Kasumi-1 (cell line): Measurements from ENCODE around the gene UST.
"Not testable (repeated sequence)": the region's sequence is repeated elsewhere in the genome, so short reads cannot be mapped to it uniquely, and the experiment has no call there.

Source experiments
- DNase-seq, 2 experiments: peaks; one replicate each; lab custom pipeline; 2025; lab: John Stamatoyannopoulos, UW

The UST gene

DNA sequence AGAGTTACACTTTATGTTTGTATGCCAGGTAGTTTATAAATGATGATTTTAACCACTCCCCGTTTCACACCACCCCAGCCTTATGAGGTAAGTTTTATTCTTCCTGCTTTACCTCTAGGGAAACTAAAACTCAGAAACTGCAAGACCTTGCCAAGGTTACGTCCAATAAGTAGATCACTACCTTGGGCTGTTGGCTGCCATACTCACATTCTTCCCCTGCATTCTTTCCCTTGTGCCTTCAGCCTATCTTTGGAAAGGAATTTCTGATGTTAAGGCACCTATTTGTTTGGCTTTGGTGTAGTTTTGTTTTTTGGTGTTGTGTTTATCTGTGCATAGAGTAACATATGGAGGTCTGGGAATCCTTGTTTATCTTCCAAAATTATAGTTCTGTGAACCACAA lies 122.1 kb downstream of the UST start:
- DNase-seq, result no peak

DNA sequence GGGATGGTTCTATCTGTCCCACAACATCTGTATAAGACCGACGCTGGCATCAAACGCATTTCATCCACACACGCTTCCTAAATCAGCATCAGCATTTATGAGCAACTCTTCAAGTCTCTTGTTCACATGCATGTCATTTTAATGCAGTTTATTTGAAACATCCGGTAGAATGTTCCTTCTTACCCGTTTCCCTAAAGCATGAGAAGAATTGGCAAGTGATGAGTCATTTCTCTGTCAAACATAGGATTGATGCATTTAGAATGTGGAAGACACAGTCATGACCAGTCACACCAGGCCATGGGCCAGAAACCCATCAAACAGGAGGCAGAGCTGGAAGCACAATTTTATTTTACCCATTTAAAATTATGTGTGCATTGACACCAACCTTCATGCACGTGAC lies 122.8 kb downstream of the UST start:
- no peak for DNase-seq

DNA sequence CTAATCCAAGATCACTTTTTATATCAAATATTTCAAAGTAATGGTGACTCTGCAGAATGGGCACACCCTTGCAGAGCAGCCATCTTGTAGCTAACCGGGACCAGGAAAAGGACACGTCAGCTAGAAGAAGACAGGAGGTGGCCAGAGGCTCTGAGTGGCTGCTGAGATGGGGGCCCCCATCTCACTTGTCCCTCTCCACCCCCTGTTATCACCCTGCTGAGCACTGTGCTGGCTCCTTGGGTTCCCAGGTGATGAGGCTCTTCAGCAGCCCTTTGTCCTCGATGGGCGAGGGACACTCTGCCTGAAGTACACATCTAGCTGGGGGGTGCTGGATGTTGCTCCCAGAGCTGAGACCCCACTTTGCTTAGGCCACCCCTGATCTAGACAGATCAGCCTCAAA lies 126.3 kb downstream of the UST start:
- no peak for DNase-seq

DNA sequence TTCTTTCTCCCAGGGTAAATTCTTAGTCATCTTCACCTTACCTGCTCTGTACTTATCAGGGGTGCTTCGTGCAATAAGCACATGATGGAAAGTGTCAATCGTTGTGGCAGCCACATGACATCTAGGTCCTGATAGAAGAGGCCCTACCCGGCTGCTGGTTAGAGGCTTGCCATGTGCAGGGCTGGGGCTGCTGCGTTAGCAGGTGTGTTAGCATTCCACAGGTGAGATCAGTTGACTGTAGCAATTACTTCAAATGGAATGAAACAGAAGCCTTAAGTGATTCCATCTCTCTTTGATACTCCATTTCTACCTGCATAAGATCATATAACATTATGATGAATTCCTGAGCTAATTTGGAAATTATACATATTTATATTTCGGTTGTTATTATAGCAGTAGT lies 127.0 kb downstream of the UST start:
- no peak for DNase-seq

DNA sequence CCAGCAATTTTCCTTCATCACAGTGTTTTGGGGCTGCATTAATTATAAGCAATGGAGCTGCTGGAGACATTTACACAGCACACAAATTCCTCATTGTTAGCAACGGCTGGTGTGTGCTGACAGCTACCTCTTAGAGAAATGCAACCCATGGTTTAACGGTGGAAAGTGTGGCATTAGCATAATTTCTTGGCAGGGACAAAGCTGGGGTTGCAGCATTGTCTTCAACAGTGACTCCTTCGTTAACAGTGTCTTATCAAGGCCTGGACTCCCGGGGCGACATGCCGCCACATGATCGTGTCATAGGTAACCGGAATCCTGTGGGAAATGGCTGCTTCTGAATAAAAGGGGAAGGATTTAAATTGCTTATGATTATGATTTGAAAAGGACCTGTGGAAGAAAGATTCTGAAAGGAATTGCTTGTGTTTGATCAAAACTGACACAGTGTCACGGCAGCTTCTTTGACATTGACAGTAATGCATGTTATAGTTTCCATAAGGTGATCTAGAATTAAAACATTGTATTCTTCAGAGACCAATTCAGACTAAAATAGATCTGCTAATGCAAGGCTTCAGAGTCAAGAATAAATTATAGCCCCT lies 128.0 kb downstream of the UST start:
- DNase-seq, result no peak

DNA sequence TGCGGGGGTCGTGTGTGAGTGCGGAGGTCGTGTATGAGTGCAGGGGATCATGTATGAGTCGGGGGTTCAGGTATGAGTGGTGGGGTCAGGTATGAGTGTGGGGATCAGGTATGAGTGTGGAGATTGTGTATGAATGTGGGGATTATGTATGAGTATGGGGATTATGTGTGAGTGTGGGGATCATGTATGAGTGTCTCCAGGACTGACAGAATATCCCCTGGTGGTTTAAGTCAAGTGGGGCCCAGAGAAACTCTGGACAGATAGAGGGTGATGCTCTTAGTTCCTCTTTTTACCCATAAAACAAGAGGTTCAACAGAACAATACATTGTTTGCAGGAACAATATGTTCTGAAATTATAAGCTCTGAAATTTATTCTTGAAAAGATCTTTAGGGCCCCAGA lies 131.9 kb downstream of the UST start:
- peak in 1 of 2 experiments; percentile 21 for DNase-seq

DNA sequence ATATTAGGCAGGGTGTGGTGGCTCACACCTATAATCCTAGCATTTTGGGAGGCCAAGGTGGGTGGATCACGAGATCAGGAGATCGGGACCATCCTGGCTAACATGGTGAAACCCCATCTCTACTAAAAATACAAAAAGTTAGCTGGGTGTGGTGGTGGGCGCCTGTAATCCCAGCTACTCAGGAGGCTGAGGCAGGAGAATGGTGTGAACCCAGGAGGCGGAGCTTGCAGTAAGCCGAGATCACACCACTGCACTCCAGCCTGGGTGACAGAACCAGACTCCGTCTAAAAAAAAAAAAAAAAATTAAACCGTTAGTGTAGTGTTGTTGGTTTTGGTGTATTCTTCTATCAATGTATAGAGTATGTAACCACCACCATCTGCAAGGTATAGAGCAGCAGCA lies 133.9 kb downstream of the UST start:
- DNase-seq, result not testable (repeated sequence)

DNA sequence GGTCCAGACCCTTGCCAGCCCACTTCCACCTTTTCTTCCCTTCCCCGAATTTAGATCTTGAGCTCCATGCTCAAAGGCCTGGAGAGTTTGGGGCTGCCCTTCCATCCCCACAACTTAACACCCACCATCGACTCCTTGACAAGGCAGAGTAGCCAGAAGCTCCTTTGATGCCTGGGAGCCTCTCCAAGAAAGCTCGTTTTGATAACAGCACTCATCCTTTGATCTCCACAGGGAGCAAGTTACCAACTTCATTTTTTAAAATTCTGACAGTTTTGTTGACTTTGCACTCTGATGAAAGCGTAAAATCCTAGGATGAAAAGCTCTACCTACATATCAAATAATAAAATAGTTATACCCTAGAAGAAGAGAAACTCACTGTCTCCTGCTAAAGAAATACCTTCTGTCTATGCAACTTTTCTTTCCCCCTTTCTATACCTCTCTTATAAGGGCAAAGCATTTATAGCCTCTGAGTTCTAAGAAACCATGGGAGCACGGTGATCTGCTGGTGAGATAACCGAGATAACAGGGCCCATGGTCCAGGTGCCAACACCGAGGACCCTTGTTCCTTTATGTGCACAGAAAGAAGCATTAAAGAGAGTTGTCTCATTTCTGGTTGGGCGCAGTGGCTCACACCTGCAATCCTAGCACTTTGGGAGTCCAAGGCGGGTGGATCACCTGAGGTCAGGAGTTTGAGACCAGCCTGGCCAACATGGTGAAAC lies 134.9 kb downstream of the UST start:
- no peak for DNase-seq

DNA sequence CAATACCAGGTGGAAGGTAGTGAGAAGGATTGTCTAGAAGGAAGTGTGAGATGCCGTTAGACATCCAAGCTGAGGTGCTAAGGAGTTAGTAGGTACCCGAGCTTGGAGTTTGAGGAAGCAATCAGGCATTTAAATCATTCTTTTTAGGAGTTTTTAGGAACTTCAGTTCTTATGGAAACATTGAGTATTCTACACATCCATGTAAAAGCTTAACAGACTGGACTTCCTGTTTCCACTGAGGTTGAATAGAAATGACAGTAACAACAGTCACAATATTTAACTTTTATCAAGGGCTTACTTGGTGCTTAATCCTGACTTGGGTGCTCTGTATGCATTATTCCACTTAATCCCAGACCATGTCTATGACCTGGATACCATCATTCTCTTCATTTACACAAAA lies 136.4 kb downstream of the UST start:
- DNase-seq, result peak; percentile 10 to 21

DNA sequence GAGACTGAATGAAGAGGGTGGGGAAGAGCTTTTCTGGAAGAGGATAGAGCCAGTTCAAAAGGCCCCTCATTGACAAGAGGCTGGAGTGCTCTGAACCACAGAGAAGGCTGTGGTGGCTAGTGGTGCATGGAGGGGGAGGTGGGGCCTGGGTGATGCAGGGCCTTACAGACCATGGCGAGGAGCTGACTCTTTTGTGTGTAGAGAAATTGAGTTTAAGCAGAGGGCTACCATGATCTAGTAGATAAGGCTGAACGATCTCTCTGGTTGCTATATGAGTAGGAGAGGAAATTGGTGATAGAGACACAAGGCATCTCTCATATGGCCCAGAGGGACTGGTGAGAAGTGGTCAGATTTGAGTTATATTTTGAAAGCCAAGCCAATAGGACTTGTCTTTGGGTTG lies 137.6 kb downstream of the UST start:
- no peak for DNase-seq

DNA sequence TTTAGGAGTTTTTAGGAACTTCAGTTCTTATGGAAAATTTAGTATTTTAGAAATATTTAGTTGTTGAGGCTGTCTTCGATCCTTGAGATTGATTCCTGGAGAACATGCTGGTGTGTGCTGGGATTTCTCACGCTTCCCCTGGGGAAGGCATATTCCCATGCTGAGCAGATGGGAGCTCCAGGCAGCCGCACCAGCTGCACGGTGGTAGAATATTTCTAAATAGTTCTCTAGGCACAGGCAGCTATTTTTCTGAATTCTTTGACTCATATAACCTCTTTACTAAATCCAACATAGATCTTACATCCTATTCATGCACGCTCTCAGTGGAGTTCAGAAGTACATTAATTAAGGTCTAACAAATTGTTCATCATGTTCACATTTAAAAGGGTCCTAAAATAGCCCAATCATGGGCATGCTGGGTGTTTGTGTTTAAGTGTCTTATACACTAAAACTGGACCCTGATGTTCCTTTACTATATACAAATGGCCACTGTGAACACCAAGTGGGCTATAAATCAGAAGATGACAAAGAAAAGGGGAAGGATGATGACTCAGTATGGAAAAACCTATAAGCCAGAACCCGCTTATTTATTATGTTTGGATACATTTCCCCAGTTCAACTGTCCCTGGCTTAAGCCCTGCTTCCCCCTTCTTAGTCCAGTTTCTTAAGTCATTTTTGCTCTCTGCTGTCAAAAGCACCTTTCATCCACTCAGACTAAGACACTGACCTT lies 138.5 kb downstream of the UST start:
- no peak for DNase-seq

DNA sequence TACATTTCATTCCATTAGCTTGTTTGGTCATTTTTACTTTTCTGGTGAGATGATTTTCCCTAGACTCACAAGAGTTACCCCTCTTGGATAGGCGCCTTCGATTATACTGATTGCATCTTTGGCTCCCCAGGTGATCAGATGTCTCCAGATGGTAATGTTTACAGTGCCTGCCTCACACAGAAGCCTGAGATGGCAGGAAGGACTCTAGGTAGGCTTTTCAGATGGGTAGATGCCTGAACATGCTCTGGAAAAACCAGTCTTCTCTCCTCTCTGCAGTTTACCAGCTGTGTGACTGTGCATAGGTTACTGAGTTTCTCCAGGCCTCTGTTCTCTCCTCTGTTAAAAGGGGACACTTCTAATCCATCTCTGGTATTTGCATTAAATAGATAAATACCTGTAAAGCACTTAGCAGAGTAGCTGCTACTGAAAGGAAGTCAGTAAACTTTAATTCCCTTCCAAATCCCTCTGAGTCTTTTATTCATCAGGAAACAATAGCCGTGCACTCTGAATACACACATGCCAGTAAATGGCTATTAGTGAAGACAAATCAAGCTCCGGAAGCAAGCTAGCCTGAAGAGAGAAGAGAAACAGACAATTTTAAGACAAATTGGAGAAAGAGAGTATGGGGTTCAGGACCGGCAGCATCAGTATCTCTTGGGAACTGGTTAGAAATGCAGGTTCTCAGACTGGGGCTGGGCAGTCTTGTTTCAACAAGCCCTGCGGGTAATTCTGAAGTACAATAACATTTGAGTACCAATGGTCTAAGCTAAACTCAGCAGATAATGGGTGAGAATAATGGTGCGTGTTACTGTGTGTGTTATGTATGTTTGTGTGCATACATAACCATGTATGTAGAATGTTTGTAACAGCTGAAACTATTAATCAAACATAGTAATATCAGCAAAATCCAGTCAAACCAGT lies 139.4 kb downstream of the UST start:
- DNase-seq, result no peak

DNA sequence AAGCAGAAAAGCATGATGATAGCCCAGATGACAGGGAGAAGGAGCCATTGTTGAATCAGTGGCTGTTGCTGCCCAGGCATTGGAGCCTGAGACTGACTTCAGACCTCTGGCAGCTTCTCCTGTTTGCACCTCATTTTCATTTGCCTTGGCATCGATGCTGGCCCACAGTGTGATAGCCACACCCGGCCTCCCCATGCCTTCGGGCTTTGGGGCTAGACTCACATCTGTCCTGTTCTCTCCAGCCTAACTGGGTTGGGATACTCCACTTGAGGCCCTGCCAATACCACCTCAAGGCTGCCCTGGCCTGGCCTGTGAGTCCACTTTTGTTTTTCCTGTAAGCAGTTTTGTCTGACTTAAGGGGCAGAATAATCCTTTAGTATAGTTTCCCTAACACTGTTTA lies 140.4 kb downstream of the UST start:
- DNase-seq, result no peak

DNA sequence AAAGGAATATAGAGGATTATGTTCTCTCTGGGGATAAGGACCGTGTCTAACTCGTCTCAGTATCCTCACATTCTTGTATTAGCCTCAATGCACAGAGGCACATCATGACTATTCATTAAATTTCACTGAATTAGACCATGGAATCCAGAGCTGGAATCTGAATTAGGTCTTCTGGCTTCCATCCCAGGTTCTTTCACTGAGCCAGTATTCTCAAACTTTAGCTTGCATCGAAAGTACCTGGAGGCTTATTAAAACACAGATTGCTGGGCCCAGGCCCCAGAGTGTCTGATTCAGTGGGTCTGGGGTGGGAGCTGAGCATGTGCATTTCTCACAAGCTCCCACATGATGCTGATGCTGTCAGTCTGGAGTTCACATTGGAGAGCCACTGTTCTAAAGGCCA lies 142.0 kb downstream of the UST start:
- no peak for DNase-seq

DNA sequence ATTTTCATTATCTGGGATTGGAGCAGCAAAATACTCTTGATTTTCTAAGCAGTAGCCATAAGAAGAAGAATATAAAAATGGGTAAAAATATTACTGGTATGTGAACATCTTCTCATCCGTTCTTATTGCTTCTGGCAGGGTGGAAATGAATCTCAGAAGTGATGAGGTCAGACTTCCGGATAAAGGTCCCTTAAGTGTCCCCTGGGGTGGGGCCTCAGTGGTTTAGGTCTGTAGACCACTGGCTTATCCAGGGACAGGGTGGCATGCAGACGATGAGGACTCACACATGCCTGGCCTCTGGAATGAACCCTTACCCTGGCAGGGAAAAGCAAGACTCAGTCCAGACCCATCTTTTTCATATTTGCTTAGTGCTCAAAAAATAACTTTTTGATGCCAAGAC lies 143.3 kb downstream of the UST start:
- no peak for DNase-seq

DNA sequence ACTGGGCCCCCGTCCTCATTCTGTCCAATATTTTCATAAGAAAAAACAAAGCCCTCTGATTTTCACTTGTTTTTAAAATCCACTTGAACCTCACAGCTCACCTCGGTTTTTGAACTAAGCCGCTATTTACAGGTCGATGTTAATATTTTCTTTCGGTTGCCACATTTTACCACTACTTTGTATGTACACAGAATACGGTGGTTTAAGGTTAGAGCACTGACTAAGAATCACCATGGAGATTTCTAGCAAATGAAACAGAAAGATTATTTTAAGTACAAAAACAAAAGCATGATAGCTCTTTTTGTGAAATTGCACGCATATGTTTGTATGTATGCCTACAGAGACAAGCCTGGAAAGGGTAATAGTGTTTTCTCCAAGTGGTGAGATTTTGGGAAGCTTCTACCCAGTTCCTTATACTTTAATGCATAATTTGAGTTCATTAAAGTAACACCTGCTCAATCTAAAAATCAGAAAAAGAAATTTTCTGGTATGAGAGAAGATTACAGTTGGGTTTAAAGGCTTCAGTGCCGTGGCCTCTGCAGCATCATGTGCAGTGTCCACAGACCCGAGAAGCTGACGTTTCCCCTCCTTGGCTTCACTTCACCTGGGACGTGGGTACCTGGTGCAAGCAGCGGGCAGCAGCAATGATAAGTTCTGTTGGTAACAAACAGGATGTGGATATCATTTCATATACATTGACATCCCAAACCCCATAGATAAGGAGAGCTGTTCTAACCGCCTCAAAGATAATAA lies 144.0 kb downstream of the UST start:
- no peak for DNase-seq

DNA sequence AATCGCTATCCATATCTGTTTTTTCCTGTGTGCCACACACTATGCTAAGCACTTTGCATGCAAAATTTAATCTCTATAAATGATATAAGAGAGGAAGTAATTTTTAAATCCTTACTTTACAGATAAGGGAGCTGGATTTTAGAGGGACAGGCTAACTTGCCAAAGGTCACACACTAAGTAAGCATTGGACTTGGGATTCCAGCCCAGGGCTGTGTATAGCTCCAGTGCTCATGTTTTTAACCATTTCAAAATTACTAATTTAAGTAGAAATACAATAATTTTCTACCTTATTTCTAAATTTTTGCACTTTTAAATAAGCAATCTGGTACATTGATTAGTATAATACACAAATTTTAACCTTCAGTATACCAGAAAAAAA lies 144.6 kb downstream of the UST start:
- DNase-seq, result no peak

DNA sequence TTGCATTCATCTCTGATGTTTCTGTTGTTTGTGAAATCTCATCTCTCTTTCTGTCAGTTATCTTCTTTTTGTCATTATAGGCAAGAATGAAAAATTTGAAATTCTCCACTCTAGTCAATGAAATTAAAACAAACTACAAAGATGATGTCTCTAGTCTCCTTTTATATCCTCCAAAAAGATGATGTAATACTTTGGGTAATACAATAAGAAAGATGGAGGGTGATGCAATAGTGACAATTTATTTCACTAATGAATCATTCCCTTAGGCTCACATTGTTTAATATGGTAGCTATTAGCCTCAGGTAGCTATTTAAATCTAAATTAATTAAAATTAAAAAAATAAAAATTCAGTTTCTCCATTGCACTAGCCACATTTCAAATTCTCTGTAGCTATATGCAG lies 145.4 kb downstream of the UST start:
- DNase-seq, result no peak

DNA sequence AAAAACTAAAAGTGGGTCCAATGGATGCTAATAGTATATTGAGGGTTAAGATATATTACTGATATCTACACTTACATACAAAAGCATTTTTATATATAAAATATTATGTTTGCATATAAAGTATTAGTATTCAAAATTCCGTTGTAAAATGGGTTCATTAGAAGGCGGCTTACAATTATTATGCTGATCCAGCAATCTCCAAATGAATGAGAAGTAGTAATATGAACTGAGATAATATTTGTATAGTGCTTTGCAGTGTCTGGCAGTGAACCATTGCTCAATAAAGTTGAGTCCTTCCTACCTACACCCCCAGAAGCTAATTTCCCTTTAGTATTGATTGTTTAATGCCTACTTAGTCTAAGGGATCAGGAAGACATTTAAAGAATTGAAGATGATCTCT lies 146.2 kb downstream of the UST start:
- no peak for DNase-seq

DNA sequence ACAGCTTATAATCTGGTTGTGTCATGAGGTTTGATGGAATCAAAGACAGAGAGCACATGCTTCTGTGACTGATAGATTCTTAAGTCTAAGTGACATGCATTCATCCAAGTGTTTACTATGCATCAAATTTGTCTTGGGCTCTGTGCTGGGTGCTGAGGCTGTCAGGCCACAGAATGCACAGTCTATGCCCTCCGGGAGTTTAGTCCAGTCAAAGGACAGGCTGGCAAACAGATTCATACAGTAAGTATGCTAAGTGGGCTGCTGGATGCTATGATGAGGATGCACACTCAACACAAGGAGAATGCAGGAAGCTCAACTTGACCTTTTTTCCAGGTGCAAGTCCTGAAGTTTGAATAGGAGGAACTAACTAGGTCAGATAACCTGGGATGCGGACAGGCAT lies 146.7 kb downstream of the UST start:
- DNase-seq, result no peak

DNA sequence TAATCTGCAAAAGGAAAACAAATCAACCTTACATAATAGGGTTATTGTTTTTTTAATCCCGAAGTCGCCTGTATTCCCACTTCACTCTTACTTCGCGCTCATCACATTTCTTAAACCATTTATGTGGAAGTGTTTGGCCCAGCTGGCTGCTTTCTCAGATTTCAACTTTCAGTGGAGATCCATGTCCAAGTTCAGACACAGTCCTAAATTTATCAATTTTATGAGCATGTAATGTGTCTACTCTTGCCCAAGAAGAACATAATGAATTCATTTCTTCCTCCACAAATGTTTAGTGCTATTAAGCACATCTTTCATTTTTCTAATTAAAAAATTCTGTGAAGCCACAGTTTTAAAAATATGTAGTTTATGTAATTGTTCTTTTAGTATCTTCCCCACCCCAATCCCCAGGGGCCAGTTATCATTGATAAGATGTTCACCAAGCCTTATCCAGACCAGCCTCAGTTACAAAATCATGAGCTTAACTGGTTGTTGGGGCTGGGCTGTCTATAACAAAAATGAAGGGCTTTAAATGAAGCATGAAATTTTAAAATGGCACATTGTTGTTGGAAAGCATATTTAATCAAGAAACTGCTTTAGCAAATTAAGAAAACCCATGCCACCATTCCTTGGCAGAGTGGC lies 151.7 kb downstream of the UST start:
- no peak for DNase-seq
